Lower leg skin (tissue), 3 donors: ENCODE measurements around the gene FOXP2.

Experiments used
- POLR2A ChIP-seq, 2 donors: fragments of 450-650 bp; IDR thresholded peaks; one replicate each; pipeline ENCODE4 v1.6.1; 2016 to 2017; ENCODE audit warnings: antibody characterized with exemption in 2 of 2, mild to moderate bottlenecking in 1 of 2, moderate library complexity in 1 of 2
- TF ChIP-seq, protein P1 (sequence below), 3 donors: fragments of 450-650 bp; IDR thresholded peaks; one replicate each; pipeline ENCODE4 v1.5.1; 2016; ENCODE audit warnings: antibody characterized with exemption in 3 of 3, mild to moderate bottlenecking in 3 of 3, moderate library complexity in 2 of 3

- TF ChIP-seq, protein P1, sequence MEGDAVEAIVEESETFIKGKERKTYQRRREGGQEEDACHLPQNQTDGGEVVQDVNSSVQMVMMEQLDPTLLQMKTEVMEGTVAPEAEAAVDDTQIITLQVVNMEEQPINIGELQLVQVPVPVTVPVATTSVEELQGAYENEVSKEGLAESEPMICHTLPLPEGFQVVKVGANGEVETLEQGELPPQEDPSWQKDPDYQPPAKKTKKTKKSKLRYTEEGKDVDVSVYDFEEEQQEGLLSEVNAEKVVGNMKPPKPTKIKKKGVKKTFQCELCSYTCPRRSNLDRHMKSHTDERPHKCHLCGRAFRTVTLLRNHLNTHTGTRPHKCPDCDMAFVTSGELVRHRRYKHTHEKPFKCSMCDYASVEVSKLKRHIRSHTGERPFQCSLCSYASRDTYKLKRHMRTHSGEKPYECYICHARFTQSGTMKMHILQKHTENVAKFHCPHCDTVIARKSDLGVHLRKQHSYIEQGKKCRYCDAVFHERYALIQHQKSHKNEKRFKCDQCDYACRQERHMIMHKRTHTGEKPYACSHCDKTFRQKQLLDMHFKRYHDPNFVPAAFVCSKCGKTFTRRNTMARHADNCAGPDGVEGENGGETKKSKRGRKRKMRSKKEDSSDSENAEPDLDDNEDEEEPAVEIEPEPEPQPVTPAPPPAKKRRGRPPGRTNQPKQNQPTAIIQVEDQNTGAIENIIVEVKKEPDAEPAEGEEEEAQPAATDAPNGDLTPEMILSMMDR (IDR thresholded peaks at IDR 0.05) = no peak
- no peak for TF ChIP-seq POLR2A (IDR thresholded peaks at IDR 0.05)
Measured at GRCh38 chr7:114439581-114439980, 25.0 kb downstream of the FOXP2 start.
